ELF-1 (cell line): ENCODE data around the gene TLX1.
"Not testable (repeated sequence)": the region's sequence is repeated elsewhere in the genome, so short reads cannot be mapped to it uniquely, and the experiment has no call there.

Experiments used
- DNase-seq: peaks from one replicate; pipeline ENCODE4 v3.0.0-alpha.2; 2016; ENCODE audit warnings: low read depth, low spot score

Gene TLX1

DNA sequence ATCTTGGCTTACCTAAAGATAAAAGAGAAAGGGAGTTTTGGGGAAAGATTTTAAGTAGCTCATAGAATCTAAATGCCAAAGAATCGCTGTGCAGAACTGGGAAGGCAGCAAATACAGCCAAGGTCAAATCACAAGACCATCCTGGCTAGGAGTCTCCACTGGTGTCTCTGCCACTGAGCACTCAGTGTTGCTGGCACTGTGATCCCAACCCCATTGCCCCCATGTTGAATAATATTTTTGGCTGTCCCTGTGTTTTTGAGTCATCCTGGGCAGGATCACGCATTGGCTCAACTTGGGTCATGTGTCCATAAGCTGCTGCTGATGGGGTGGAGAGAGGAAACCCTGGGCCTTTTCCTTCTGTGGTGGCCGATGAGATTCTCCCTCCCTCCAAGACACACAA lies 21.2 kb downstream of the TLX1 start:
- DNase-seq: no peak

DNA sequence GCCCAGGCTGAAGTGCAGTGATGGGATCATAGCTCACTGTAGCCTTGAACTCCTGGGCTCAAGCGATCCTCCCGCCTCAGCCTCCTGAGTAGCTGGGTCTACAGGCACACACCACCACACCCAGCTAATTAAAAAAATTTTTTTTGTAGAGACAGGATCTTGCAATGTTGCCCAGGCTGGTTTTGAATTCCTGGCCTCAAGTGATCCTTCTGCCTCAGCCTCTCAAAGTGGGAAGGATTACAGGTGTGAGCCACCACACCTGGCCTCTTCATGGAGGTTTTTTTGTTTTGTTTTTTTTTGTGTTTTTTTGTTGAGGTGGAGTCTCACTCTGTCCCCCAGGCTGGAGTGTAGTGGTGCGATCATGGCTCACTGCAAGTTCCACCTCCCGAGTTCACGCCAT lies 23.4 kb downstream of the TLX1 start:
- DNase-seq: not testable (repeated sequence)

GRCh38 chr10:101155896-101156295 lies 24.8 kb downstream of the TLX1 start:
- DNase-seq: no peak

DNA sequence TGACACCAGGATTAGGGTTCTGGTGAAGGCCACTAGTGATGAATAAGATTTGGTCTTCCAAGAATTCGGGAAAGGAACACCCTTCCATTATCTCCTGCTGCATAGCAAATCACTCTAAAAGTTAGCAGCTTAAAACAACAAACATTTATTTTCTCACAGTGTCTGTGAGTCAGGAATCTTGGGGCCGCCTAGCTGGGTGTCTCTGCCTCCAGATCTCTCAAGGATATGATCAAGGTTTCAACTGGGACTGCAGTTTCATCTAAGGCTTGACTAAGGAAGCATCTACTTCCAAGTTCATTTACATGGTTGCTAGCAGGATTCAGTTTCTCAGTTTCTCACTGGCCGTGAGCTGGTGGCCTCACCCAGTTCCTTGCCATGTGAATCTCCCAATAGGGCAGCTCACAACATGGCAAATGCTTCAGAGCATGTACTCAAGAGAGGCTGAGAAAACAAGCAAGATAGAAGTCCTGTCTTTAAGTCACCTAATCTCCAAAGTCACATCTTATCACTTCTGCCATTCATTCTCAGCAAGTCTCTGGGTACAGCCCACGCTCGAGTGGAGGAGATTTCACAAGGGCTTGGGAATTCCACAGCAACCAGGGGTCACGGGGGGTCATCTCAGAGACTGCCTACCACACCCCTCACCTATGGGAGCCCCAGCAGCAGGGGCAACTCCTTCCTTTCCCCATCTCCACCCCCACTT lies 26.8 kb downstream of the TLX1 start:
- no peak for DNase-seq

DNA sequence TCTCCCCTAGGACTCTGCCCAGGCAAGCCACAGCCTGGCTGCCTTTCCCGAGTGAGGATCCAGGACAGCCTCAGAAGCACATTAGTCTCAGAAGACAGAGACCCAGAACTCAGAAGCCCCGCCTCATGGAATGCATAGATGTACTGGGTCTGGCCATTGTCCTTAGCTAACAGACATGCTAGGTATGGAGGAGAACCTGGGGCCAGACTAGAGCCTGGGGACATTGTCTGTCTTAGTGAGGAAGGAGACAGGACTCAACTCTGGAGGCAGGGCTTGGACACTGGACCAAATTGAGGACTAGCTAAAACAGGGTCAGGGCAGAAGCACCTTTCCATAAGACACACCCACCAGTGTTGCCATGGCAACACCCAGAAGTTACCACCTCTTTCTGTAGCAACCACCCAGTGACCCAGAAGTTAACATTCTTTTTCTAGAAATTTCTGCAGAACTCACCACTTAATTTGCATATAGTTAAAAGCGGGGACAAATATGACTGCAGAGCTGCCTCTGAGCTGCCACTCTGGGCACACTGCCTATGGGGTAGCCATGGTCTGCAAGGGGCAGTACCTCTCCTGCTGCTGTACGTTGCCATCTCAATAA lies 27.5 kb downstream of the TLX1 start:
- DNase-seq: peak; percentile 61

DNA sequence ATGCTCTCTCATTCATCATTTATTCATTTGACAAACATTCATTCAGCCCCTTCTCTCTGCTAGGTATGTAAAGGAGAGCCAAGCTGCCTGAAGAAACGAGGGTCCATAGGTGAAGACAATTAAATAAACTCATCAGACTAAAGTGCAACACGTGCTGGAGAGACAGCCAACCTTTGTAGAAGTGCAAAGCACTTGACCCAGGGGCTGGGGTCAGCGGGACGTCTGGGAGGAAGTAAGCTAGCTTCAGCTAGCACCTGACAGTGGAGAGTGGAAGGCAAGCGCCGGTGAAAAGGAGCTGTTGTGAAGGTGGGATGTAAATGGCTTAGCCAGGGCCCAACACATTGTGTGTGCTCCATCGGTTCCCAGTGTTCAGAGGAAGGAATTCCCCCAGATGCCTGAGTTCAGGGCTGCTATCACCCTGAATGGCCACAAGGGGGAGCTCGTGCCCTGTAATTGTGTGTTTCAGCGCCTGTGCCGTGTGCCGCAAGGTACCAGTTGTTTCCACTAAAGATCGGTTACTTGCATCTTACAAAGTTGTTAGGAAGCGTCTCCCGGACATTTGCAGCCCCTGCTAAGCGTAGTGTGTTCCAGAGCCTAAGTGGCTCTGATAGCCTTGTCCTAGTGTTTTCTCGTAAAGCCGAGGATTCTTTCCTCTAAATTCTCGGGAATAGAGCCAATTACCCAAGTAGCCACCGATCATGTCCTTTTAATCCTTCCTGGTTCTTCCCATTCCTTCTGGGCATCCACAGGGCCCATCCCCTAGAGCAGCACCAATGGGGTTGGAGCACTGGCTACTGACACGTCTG lies 30.6 kb downstream of the TLX1 start:
- peak; percentile 94 for DNase-seq

GRCh38 chr10:101162677-101163076 lies 31.6 kb downstream of the TLX1 start:
- no peak for DNase-seq

GRCh38 chr10:101164020-101164419 lies 32.9 kb downstream of the TLX1 start:
- DNase-seq: no peak

DNA sequence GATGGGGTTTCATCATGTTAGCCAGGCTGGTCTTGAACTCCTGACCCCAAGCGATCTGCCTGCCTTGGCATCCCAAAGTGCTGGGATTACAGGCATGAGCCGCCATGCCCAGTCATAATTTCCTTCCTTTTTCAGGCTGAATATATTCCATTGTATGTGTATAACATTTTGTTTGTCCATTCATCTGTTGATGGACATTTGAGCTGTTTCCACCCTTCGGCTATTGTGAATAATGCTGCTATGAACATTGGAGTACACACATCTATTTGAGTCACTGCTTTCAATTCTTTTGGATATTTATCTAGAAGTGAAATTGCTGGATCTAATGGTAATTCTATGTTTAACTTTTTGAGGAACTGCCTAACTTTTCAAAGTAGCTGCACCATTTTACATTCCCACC lies 34.6 kb downstream of the TLX1 start:
- DNase-seq: no peak

DNA sequence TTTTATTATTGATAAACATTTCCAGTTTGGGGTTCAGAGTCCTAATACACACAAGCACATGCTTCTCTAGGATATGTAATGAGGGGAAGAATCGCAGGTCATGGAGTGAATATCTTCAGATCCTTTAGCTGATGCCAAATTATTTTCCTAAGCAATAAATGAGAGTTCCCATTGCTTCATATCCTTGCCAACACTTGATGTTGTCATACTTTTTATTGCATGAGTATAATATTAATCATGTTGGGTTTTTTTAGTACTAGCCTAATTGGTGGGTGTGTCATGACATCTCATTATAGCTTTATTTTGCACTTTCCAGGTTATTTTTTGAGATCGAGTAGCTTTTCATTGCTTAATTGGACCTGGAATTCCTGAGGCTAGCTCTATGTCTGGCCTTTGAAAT lies 35.3 kb downstream of the TLX1 start:
- no peak for DNase-seq

- DNase-seq: no peak
These were observed 41.6 kb downstream of the TLX1 start for GRCh38 chr10:101172741-101173140.

- DNase-seq: no peak
These were observed 43.2 kb downstream of the TLX1 start for GRCh38 chr10:101174319-101174718.

- DNase-seq: no peak
These were observed 45.5 kb downstream of the TLX1 start for GRCh38 chr10:101176577-101176976.

DNA sequence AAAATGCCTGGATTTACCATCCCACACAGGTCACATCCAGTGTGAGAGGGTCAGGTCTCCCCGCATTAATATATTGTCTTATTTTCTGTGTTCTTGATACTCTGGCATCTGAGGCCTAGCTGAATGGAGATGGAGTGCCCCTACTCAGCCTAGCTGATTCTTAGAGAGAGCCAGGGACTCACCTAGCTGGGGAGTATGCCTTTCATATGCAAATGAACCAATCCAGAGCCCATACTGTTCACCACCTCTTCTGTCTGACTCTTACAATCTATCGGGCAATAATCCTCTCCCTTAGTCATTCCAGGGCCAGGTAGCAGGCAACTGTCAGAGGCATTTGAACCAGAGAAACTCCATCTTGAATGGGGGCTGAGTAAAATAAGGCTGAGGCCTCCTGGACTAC lies 51.8 kb downstream of the TLX1 start:
- no peak for DNase-seq

GRCh38 chr10:101183458-101184183 lies 52.5 kb downstream of the TLX1 start:
- no peak for DNase-seq
